Lower lobe of right lung (tissue), 2 donors: ENCODE data around the gene MAFG. TPM values are rescaled to one million over a fixed set of nuclear protein-coding genes. Genes with fewer than 3 reads are reported as not detected.

Experiments
- ATAC-seq, 2 donors: fragments of 200-7000 bp; cut with Tn5 transposase; one replicate each; pipeline ENCODE4 v1.9.1; 2020 to 2022; ENCODE audit warnings: mild to moderate bottlenecking in 2 of 2, moderate library complexity in 2 of 2
- DNase-seq: peaks from one replicate; pipeline ENCODE4 v3.0.0-alpha.2; 2020
- H3K27ac ChIP-seq: fragments of 200-600 bp; one replicate; pipeline ENCODE4 v1.8.0; 2022
- H3K27me3 ChIP-seq: fragments of 200-600 bp; one replicate; pipeline ENCODE4 v1.8.0; 2022; ENCODE audit warnings: low read depth
- H3K36me3 ChIP-seq: fragments of 200-600 bp; one replicate; pipeline ENCODE4 v1.8.0; 2022; ENCODE audit warnings: mild to moderate bottlenecking
- H3K4me1 ChIP-seq: fragments of 200-600 bp; one replicate; pipeline ENCODE4 v1.8.0; 2022
- H3K4me3 ChIP-seq: fragments of 200-600 bp; one replicate; pipeline ENCODE4 v1.8.0; 2022; ENCODE audit warnings: mild to moderate bottlenecking
- H3K9me3 ChIP-seq: fragments of 200-600 bp; one replicate; pipeline ENCODE4 v1.8.0; 2022
- CTCF ChIP-seq: fragments of 200-600 bp; IDR thresholded peaks from one replicate; pipeline ENCODE4 v1.8.0; 2022; ENCODE audit warnings: antibody characterized with exemption, mild to moderate bottlenecking
- intact Hi-C: fragments of 100-400 bp; cut with DNase I; formaldehyde crosslinking; loops from one replicate; pipeline ENCODE4 v1.11.0; 2022
- total RNA-seq: library from RNA; stranded (reverse); fragmentation: NEBNext Ultra II Directional; extraction: Animal tissue kit (Norgen Biotek cat#: 25700); gene quantifications from one replicate; pipeline ENCODE4 v1.2.1, GENCODE V29; 2021
- donor health status: DM: no; HTN: yes; CAD: no; lungs with severe emphysema.

MAFG gene
- total RNA-seq, 1 donor from 2014 or later: 30.7 TPM

- ATAC-seq (peak; percentile 20 to 31), DNase-seq (peak; percentile 78)
- H3K4me1 ChIP-seq: peaks cover 63% of the 10 kb centered on the region
- peak overlapping the region; percentile 97 for H3K27ac ChIP-seq
- H3K27me3 ChIP-seq: no peaks in the 10 kb centered on the region
- peaks cover 44% of the 10 kb centered on the region for H3K36me3 ChIP-seq
- TF ChIP-seq CTCF: no peak
- H3K9me3 ChIP-seq: no peaks in the 10 kb centered on the region
- peak overlapping the region; percentile 72 for H3K4me3 ChIP-seq
- intact Hi-C loops: no loop called here
Measured at GRCh38 chr17:81870131-81870980, 57.2 kb downstream of the MAFG start.

GRCh38 chr17:81869221-81870130 lies 58.1 kb downstream of the MAFG start:
- peak; percentile 90 for TF ChIP-seq CTCF
- intact Hi-C loops: no loop called here
- Histone ChIP-seq H3K27ac (peak overlapping the region; percentile 97), H3K4me1 (peaks cover 63% of the 10 kb centered on the region), H3K9me3 (no peaks in the 10 kb centered on the region), H3K4me3 (peak overlapping the region; percentile 72), H3K36me3 (peaks cover 52% of the 10 kb centered on the region), H3K27me3 (no peaks in the 10 kb centered on the region)
- peak; percentile 14 to 17 for ATAC-seq
- DNase-seq: no peak

GRCh38 chr17:81868674-81869220 lies 58.8 kb downstream of the MAFG start:
- ATAC-seq (no peak), DNase-seq (no peak)
- Histone ChIP-seq H3K9me3 (no peaks in the 10 kb centered on the region), H3K27ac (peak overlapping the region; percentile 97), H3K4me3 (peak overlapping the region; percentile 72), H3K27me3 (no peaks in the 10 kb centered on the region), H3K36me3 (peaks cover 59% of the 10 kb centered on the region), H3K4me1 (peaks cover 68% of the 10 kb centered on the region)
- no peak for TF ChIP-seq CTCF
- intact Hi-C loops: no loop called here

Other genes starting within 250 kb of the MAFG start
- gene ARL16, start 243.9 kb downstream of the MAFG start, total RNA-seq: 19.0 TPM
- 92.0 TPM for gene HGS, start 243.7 kb downstream of the MAFG start, total RNA-seq
- gene MRPL12, start 224.4 kb downstream of the MAFG start, total RNA-seq: 35.0 TPM
- 7.3 TPM for gene SLC25A10, start 215.5 kb downstream of the MAFG start, total RNA-seq
- not detected for gene GCGR, start 123.6 kb downstream of the MAFG start, total RNA-seq
- gene MCRIP1, start 94.4 kb downstream of the MAFG start, total RNA-seq: 69.2 TPM
- not detected for gene PPP1R27, start 92.7 kb downstream of the MAFG start, total RNA-seq
- gene P4HB, start 67.2 kb downstream of the MAFG start, total RNA-seq: 432 TPM
- gene ARHGDIA, start 56.4 kb downstream of the MAFG start, total RNA-seq: 331 TPM
- 42.7 TPM for gene ALYREF, start 36.1 kb downstream of the MAFG start, total RNA-seq
- gene ANAPC11, start 36.0 kb downstream of the MAFG start, total RNA-seq: 81.9 TPM
- gene NPB, start 25.5 kb downstream of the MAFG start, total RNA-seq: 0.71 TPM
- gene PCYT2, start 16.3 kb downstream of the MAFG start, total RNA-seq: 39.7 TPM
- gene SIRT7, start 9.6 kb downstream of the MAFG start, total RNA-seq: 32.8 TPM
- gene PYCR1, start 9.6 kb upstream of the MAFG start, total RNA-seq: 23.0 TPM
- gene MYADML2, start 19.5 kb upstream of the MAFG start, total RNA-seq: not detected
- gene NOTUM, start 33.5 kb upstream of the MAFG start, total RNA-seq: 4.4 TPM
- gene ASPSCR1, start 49.9 kb upstream of the MAFG start, total RNA-seq: 45.3 TPM
- 43.8 TPM for gene CENPX, start 95.1 kb upstream of the MAFG start, total RNA-seq
- gene LRRC45, start 95.6 kb upstream of the MAFG start, total RNA-seq: 17.3 TPM
- 2.8 TPM for gene RAC3, start 103.9 kb upstream of the MAFG start, total RNA-seq
- 133 TPM for gene DCXR, start 110.0 kb upstream of the MAFG start, total RNA-seq
- 35.1 TPM for gene RFNG, start 124.1 kb upstream of the MAFG start, total RNA-seq
- gene GPS1, start 124.2 kb upstream of the MAFG start, total RNA-seq: 71.5 TPM
- 85.1 TPM for gene DUS1L, start 138.1 kb upstream of the MAFG start, total RNA-seq
- gene FASN, start 170.5 kb upstream of the MAFG start, total RNA-seq: 302 TPM